Activated T-cell treated with anti-CD3 and anti-CD28 coated beads for 1 hour (primary cell): ENCODE data around the gene STX12.
"Not testable (repeated sequence)": the region's sequence is repeated elsewhere in the genome, so short reads cannot be mapped to it uniquely, and the experiment has no call there.

Source experiments
- DNase-seq: peaks from one replicate; pipeline ENCODE4 v3.0.0-alpha.2; 2020; ENCODE audit warnings: low read depth

Gene STX12

GRCh38 chr1:27830621-27831440 lies 57.8 kb downstream of the STX12 start, which contains the start of gene PPP1R8:
TSS of gene PPP1R8 (plus strand) at chr1:27830782. CDS start at chr1:27830836, 54 bp downstream.
- DNase-seq: peak; percentile 83

- no peak for DNase-seq
Observed at GRCh38 chr1:27831568-27832410, 58.8 kb downstream of the STX12 start.

GRCh38 chr1:27832762-27833161 lies 59.7 kb downstream of the STX12 start:
- DNase-seq: no peak

- no peak for DNase-seq
Observed at GRCh38 chr1:27833470-27833869, 60.5 kb downstream of the STX12 start.

GRCh38 chr1:27835046-27835445 lies 62.0 kb downstream of the STX12 start:
- no peak for DNase-seq

GRCh38 chr1:27835501-27835900 lies 62.5 kb downstream of the STX12 start:
- DNase-seq: no peak

GRCh38 chr1:27849951-27850350 lies 76.9 kb downstream of the STX12 start:
- no peak for DNase-seq

- DNase-seq: no peak
Observed at GRCh38 chr1:27855085-27855484, 82.1 kb downstream of the STX12 start.

- no peak for DNase-seq
Observed at GRCh38 chr1:27856561-27857343, 83.7 kb downstream of the STX12 start.

GRCh38 chr1:27857552-27857951 lies 84.5 kb downstream of the STX12 start:
- DNase-seq: not testable (repeated sequence)

GRCh38 chr1:27858072-27858948 lies 85.3 kb downstream of the STX12 start:
- DNase-seq: peak; percentile 85

GRCh38 chr1:27858949-27859576 lies 86.0 kb downstream of the STX12 start:
- no peak for DNase-seq

- DNase-seq: no peak
Observed at GRCh38 chr1:27861436-27861835, 88.4 kb downstream of the STX12 start.

- DNase-seq: no peak
Observed at GRCh38 chr1:27862004-27862403, 89.0 kb downstream of the STX12 start.

- no peak for DNase-seq
Observed at GRCh38 chr1:27862671-27863537, 89.9 kb downstream of the STX12 start.

GRCh38 chr1:27863538-27863915 lies 90.5 kb downstream of the STX12 start:
- DNase-seq: no peak

- no peak for DNase-seq
Observed at GRCh38 chr1:27864264-27864895, 91.4 kb downstream of the STX12 start.

GRCh38 chr1:27865821-27866220 lies 92.8 kb downstream of the STX12 start:
- DNase-seq: no peak

- DNase-seq: no peak
Observed at GRCh38 chr1:27868556-27868931, 95.5 kb downstream of the STX12 start.
